Bone marrow (tissue), 2 donors: ENCODE results near the gene SCAMP2.

Source experiments
- DNase-seq, 2 donors: peaks; one replicate each; lab custom pipeline; 2025; lab: John Stamatoyannopoulos, UW

SCAMP2 gene

GRCh38 chr15:74838137-74838516 lies 35.0 kb downstream of the SCAMP2 start:
- DNase-seq = no peak

- no peak for DNase-seq
Observed at GRCh38 chr15:74837482-74838136, 35.6 kb downstream of the SCAMP2 start.

- DNase-seq = no peak
Observed at GRCh38 chr15:74836846-74837245, 36.3 kb downstream of the SCAMP2 start.

- no peak for DNase-seq
Observed at GRCh38 chr15:74835312-74835823, 37.8 kb downstream of the SCAMP2 start.

- DNase-seq = no peak
Observed at GRCh38 chr15:74833376-74834107, 39.6 kb downstream of the SCAMP2 start.

- no peak for DNase-seq
Observed at GRCh38 chr15:74832826-74833225, 40.3 kb downstream of the SCAMP2 start.

- no peak for DNase-seq
Observed at GRCh38 chr15:74831813-74832495, 41.2 kb downstream of the SCAMP2 start.

GRCh38 chr15:74830868-74831267 lies 42.3 kb downstream of the SCAMP2 start:
- DNase-seq = no peak

GRCh38 chr15:74829991-74830390 lies 43.2 kb downstream of the SCAMP2 start:
- DNase-seq = no peak

GRCh38 chr15:74829486-74829885 lies 43.7 kb downstream of the SCAMP2 start:
- no peak for DNase-seq

GRCh38 chr15:74828835-74829234 lies 44.3 kb downstream of the SCAMP2 start:
- no peak for DNase-seq

- no peak for DNase-seq
Observed at GRCh38 chr15:74827614-74828013, 45.6 kb downstream of the SCAMP2 start.

- DNase-seq = no peak
Observed at GRCh38 chr15:74826921-74827320, 46.2 kb downstream of the SCAMP2 start.

- no peak for DNase-seq
Observed at GRCh38 chr15:74826364-74826819, 46.8 kb downstream of the SCAMP2 start, which contains the start of gene CPLX3. CPLX3 (plus strand) TSS chr15:74826627; CDS start chr15:74826704, 77 bp downstream.

GRCh38 chr15:74825866-74826265 lies 47.3 kb downstream of the SCAMP2 start:
- no peak for DNase-seq

- DNase-seq = no peak
Observed at GRCh38 chr15:74824976-74825375, 48.2 kb downstream of the SCAMP2 start.

- no peak for DNase-seq
Observed at GRCh38 chr15:74823324-74823723, 49.8 kb downstream of the SCAMP2 start.

GRCh38 chr15:74822233-74822632 lies 50.9 kb downstream of the SCAMP2 start:
- no peak for DNase-seq

- DNase-seq = no peak
Observed at GRCh38 chr15:74821790-74822158, 51.4 kb downstream of the SCAMP2 start.

GRCh38 chr15:74821091-74821789 lies 51.9 kb downstream of the SCAMP2 start:
- DNase-seq = no peak

- DNase-seq = no peak
Observed at GRCh38 chr15:74820056-74820455, 53.1 kb downstream of the SCAMP2 start.

- no peak for DNase-seq
Observed at GRCh38 chr15:74817370-74817737, 55.8 kb downstream of the SCAMP2 start.
